GM23338 (cell line): Measurements from ENCODE around the gene ZBTB46. TPM values are rescaled to one million over a fixed set of nuclear protein-coding genes. Genes with fewer than 3 reads are reported as not detected.
A peak's percentile ranks its signal among the peaks of the same experiment; 100 is the strongest.

ENCODE experiments used
- ATAC-seq: fragments of 200-7000 bp; cut with Tn5 transposase; 3 replicates; pipeline ENCODE4 v1.9.1; 2020
- DNase-seq: peaks from one replicate; pipeline ENCODE4 v3.0.0-alpha.2; 2015; ENCODE audit warnings: low spot score
- H2AFZ ChIP-seq: fragments of 200-600 bp; sonication (generic); 2 replicates; pipeline ENCODE4 v1.8.0; 2016; ENCODE audit warnings: antibody characterized with exemption, mild to moderate bottlenecking, moderate library complexity
- H3F3A ChIP-seq: fragments of 200-600 bp; sonication (generic); replicated peaks from 2 replicates; pipeline ENCODE4 v1.8.0; 2017; ENCODE audit warnings: antibody characterized with exemption, mixed run types, low read depth
- H3K27ac ChIP-seq: fragments of 200-600 bp; sonication (generic); 2 replicates; pipeline ENCODE4 v1.6.1; 2016; ENCODE audit warnings: low read depth
- H3K27me3 ChIP-seq: fragments of 200-600 bp; sonication (generic); 2 replicates; pipeline ENCODE4 v1.8.0; 2016; ENCODE audit warnings: mild to moderate bottlenecking, mixed run types, moderate library complexity; ENCODE audit not compliant: insufficient read depth
- H3K36me3 ChIP-seq: fragments of 200-600 bp; sonication (generic); 2 replicates; pipeline ENCODE4 v1.8.0; 2016; ENCODE audit warnings: mild to moderate bottlenecking; ENCODE audit not compliant: insufficient read depth
- H3K4me1 ChIP-seq: fragments of 200-600 bp; sonication (generic); 2 replicates; pipeline ENCODE4 v1.8.0; 2016; ENCODE audit warnings: mild to moderate bottlenecking, moderate library complexity; ENCODE audit not compliant: insufficient read depth
- H3K4me2 ChIP-seq: fragments of 200-600 bp; sonication (generic); 2 replicates; pipeline ENCODE4 v1.7.1; 2017; ENCODE audit warnings: mixed run types
- H3K4me3 ChIP-seq: fragments of 200-600 bp; sonication (generic); 2 replicates; pipeline ENCODE4 v1.6.1; 2016; ENCODE audit warnings: mixed run types
- H3K79me2 ChIP-seq: fragments of 200-600 bp; sonication (generic); replicated peaks from 2 replicates; pipeline ENCODE4 v1.8.0; 2017; ENCODE audit warnings: mild to moderate bottlenecking; ENCODE audit not compliant: insufficient read depth
- H3K9me2 ChIP-seq: fragments of 200-600 bp; sonication (generic); 2 replicates; pipeline ENCODE4 v1.8.0; 2017; ENCODE audit not compliant: insufficient read depth
- H4K20me1 ChIP-seq: fragments of 200-600 bp; sonication (generic); replicated peaks from 2 replicates; pipeline ENCODE4 v1.8.0; 2017; ENCODE audit warnings: mild to moderate bottlenecking; ENCODE audit not compliant: insufficient read depth
- H3K27ac Mint-ChIP-seq: 2 replicates; pipeline ENCODE4 v1.8.0; 2020; ENCODE audit warnings: inconsistent platforms, mild to moderate bottlenecking, moderate library complexity, mixed read lengths
- H3K27me3 Mint-ChIP-seq: 3 replicates; pipeline ENCODE4 v1.8.0; 2022; ENCODE audit warnings: low read depth, mild to moderate bottlenecking, moderate library complexity, mixed read lengths, inconsistent platforms; ENCODE audit not compliant: insufficient read depth, poor library complexity
- H3K36me3 Mint-ChIP-seq: 3 replicates; pipeline ENCODE4 v1.8.0; 2021; ENCODE audit warnings: low read depth, mild to moderate bottlenecking, inconsistent platforms, moderate library complexity, mixed read lengths
- H3K4me1 Mint-ChIP-seq: 3 replicates; pipeline ENCODE4 v1.8.0; 2020; ENCODE audit warnings: mild to moderate bottlenecking, inconsistent platforms, mixed read lengths
- H3K4me3 Mint-ChIP-seq: 3 replicates; pipeline ENCODE4 v1.8.0; 2021; ENCODE audit warnings: moderate library complexity, mild to moderate bottlenecking, inconsistent platforms, mixed read lengths
- H3K9me3 Mint-ChIP-seq: 3 replicates; pipeline ENCODE4 v1.8.0; 2020; ENCODE audit warnings: moderate library complexity, mild to moderate bottlenecking, inconsistent platforms, mixed read lengths
- CTCF ChIP-seq, 2 experiments: fragments of 200-600 bp in 1 of 2; sonication (generic) in 1 of 2; conservative IDR thresholded peaks; 2 replicates each; pipeline versions ENCODE4 v1.5.1 to v1.6.1; 2016 to 2017; ENCODE audit warnings: antibody characterized with exemption in 2 of 2, low read depth in 2 of 2, mild to moderate bottlenecking in 2 of 2, moderate library complexity in 1 of 2
- ETS1 ChIP-seq: IDR thresholded peaks from 2 replicates; pipeline ENCODE4 v1.6.1; 2016; ENCODE audit warnings: antibody characterized with exemption
- EZH2 ChIP-seq: fragments of 200-600 bp; sonication (generic); IDR thresholded peaks from one replicate; pipeline ENCODE4 v1.8.0; 2017; ENCODE audit warnings: antibody characterized with exemption, mild to moderate bottlenecking, low read depth; ENCODE audit not compliant: unreplicated experiment
- JUNB ChIP-seq: IDR thresholded peaks from one replicate; pipeline ENCODE4 v1.6.1; 2016; ENCODE audit warnings: antibody characterized with exemption; ENCODE audit not compliant: unreplicated experiment
- NANOG ChIP-seq: IDR thresholded peaks from 2 replicates; pipeline ENCODE4 v1.6.1; 2016; ENCODE audit warnings: antibody characterized with exemption, borderline replicate concordance
- POLR2AphosphoS5 ChIP-seq: IDR thresholded peaks from 2 replicates; pipeline ENCODE4 v1.6.1; 2016; ENCODE audit warnings: antibody characterized with exemption, low read depth
- REST ChIP-seq: IDR thresholded peaks from one replicate; pipeline ENCODE4 v1.6.1; 2018; ENCODE audit warnings: antibody characterized with exemption; ENCODE audit not compliant: unreplicated experiment
- STAT1 ChIP-seq: IDR thresholded peaks from one replicate; pipeline ENCODE4 v1.6.1; 2016; ENCODE audit warnings: antibody characterized with exemption; ENCODE audit not compliant: unreplicated experiment
- ZNF331 ChIP-seq: fragments of 250-450 bp; sonication (Bioruptor Pico); IDR thresholded peaks from 2 replicates; pipeline ENCODE4 v1.5.0; 2020; ENCODE audit warnings: low read depth, mild to moderate bottlenecking, moderate library complexity
- polyA plus RNA-seq: library from polyadenylated mRNA; unstranded; fragments of >200 nt; fragmentation: Nextera tagmentation; extraction: Ambion mirVana; gene quantifications from 2 replicates; pipeline ENCODE4 v1.2.1, GENCODE V29; 2016
- total RNA-seq: library from RNA; depleted of rRNA; stranded (reverse); fragments of >200 nt; shearing (Covaris generic); gene quantifications from 2 replicates; pipeline ENCODE4 v1.2.3, GENCODE V29; 2014

ZBTB46 gene
- total and polyA plus RNA-seq, 2 experiments from 2014 or later: 3.2 to 26.9 TPM

DNA sequence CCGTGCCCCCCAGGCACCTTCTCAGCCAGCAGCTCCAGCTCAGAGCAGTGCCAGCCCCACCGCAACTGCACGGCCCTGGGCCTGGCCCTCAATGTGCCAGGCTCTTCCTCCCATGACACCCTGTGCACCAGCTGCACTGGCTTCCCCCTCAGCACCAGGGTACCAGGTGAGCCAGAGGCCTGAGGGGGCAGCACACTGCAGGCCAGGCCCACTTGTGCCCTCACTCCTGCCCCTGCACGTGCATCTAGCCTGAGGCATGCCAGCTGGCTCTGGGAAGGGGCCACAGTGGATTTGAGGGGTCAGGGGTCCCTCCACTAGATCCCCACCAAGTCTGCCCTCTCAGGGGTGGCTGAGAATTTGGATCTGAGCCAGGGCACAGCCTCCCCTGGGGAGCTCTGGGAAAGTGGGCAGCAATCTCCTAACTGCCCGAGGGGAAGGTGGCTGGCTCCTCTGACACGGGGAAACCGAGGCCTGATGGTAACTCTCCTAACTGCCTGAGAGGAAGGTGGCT lies 133.7 kb downstream of the ZBTB46 start (continued):
- no peak for TF ChIP-seq CTCF (conservative IDR thresholded peaks at IDR 0.05; ENCODE audit: low read depth in 2 of 2)
- TF ChIP-seq ETS1: no peak
- no peak for TF ChIP-seq STAT1
- TF ChIP-seq NANOG: no peak
- TF ChIP-seq JUNB: no peak
- TF ChIP-seq EZH2: no peak
- no peak for TF ChIP-seq ZNF331 (CRISPR knock-in tag)
- TF ChIP-seq POLR2AphosphoS5: no peak; the same call in 1 of the 2 replicates

- Histone ChIP-seq H3K27ac (no peak within 1 kb of the TSS), H2AFZ (no peak within 1 kb of the TSS), H3K79me2 (no peaks in the 10 kb centered on the region), H3K36me3 (no peaks in the 10 kb centered on the region), H3K9me2 (no peaks in the 10 kb centered on the region), H3K4me3 (peak within 1 kb of the TSS; percentile 65), H3K4me2 (peak within 1 kb of the TSS; percentile 88), H3K4me1 (no peaks in the 10 kb centered on the region), H3K27me3 (no peaks in the 10 kb centered on the region), H3F3A (peaks cover 4% of the 10 kb centered on the region; the same call in 1 of the 2 replicates), H4K20me1 (no peaks in the 10 kb centered on the region)
- Mint-ChIP-seq H3K36me3 (peaks cover 23% of the 10 kb centered on the region), H3K27ac (no peak within 1 kb of the TSS), H3K4me3 (peak within 1 kb of the TSS; percentile 61), H3K4me1 (peaks cover 3% of the 10 kb centered on the region; the same call in 2 of the 3 replicates), H3K9me3 (peaks cover 14% of the 10 kb centered on the region; the same call in 2 of the 3 replicates), H3K27me3 (peaks cover 31% of the 10 kb centered on the region)
- ATAC-seq (peak; percentile 13), DNase-seq (no peak)
- TF ChIP-seq POLR2AphosphoS5 (peak; percentile 57; the same call in 1 of the 2 replicates), EZH2 (no peak)
Measured at GRCh38 chr20:63696628-63697356, 134.3 kb downstream of the ZBTB46 start, which contains the start of gene TNFRSF6B. Gene TNFRSF6B, plus strand, starts transcription at chr20:63696652. Its CDS starts 116 bp downstream, at chr20:63696768.

DNA sequence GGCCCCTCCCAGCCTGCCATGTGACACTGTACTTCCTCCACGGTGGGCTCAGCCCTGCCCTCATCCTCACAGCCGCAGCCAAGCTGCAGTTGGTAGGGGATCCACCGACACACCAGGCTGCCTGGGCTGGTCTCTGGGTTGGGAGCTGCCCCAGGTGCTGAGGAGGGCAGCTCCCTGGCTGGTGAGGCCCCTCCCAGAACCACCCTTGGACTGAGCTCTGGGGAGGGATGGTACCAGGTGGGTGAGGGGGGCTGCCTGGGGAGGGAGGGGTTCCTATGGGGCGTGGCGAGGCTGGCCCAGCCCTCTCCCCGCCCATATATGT lies 134.8 kb downstream of the ZBTB46 start:
- Histone ChIP-seq H3K4me2 (peak overlapping the region; percentile 88), H3K36me3 (no peaks in the 10 kb centered on the region), H3K27me3 (no peaks in the 10 kb centered on the region), H3K9me2 (no peaks in the 10 kb centered on the region), H3F3A (peaks cover 4% of the 10 kb centered on the region; the same call in 1 of the 2 replicates), H3K27ac (no peak overlapping the region), H4K20me1 (no peaks in the 10 kb centered on the region), H3K4me3 (peak overlapping the region; percentile 65), H2AFZ (no peak overlapping the region), H3K4me1 (no peaks in the 10 kb centered on the region), H3K79me2 (no peaks in the 10 kb centered on the region)
- peaks cover 14% of the 10 kb centered on the region; the same call in 2 of the 3 replicates for H3K9me3 Mint-ChIP-seq
- peaks cover 3% of the 10 kb centered on the region; the same call in 2 of the 3 replicates for H3K4me1 Mint-ChIP-seq
- peak overlapping the region; percentile 61; the same call in 2 of the 3 replicates for H3K4me3 Mint-ChIP-seq
- ATAC-seq (peak; percentile 82), DNase-seq (peak; percentile 82)
- H3K27me3 Mint-ChIP-seq: peaks cover 32% of the 10 kb centered on the region
- peak; percentile 47 for TF ChIP-seq REST
- no peak for TF ChIP-seq NANOG
- no peak overlapping the region for H3K27ac Mint-ChIP-seq
- peaks cover 26% of the 10 kb centered on the region for H3K36me3 Mint-ChIP-seq
